Activated CD4-positive, alpha-beta T cell treated with anti-CD3 and anti-CD28 coated beads, Interleukin-2, amount 50 U/mL, for 4 hours (primary cell): ENCODE results near the gene TMCO1.
A peak's percentile ranks its signal among the peaks of the same experiment; 100 is the strongest.
"Not testable (repeated sequence)": the region's sequence is repeated elsewhere in the genome, so short reads cannot be mapped to it uniquely, and the experiment has no call there.

Source experiments
- DNase-seq, 2 experiments: peaks; one replicate each; pipeline ENCODE4 v3.0.0-alpha.2; 2020

The TMCO1 gene

DNA sequence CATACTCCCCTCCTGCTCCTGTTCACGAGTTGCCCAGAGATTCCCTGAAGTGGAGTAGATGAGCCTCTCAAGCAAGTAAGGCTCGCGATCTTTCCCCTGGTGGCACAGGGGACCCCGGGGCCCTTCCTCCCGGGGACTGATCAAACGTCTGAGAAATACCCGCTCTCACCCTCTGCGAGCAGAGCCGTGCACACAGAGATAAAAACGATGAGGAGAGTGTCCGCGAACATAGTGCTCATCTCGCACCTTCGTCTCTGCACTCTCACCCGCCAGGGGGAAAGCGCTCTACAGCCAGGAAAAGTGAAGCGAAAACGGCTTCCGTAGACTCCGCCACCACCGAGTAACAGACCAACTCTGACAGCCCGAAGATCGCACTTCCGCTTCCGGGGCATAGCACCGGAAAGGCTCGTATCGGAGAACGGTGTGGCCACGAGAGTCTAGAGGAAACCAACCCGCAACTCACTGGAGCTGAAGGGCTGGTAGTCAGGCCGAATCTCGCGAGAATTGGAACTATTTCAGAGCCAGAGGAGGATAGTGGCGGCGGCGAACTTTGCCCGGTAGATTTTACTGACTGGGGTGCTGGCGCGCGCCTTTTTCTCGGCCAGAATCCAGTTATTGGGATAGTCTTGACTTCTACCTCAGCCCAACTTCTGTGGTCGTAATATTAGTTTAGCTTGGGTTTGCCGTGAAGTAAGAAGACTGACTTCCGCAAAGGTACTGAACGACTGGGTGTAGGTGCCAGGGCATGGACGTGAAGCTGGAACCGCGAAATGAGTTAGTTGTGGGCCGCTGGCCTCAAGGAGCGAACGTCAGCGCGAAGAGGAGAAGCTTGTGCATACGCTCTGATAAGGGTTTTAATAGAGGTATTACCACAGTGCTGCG lies at the start of gene TMCO1:
TMCO1 (minus strand) TSS at position 356 of the 882 bp plus-strand sequence; CDS start at position 239, 117 bp downstream.
- peak; percentile 86 to 90 for DNase-seq

DNA sequence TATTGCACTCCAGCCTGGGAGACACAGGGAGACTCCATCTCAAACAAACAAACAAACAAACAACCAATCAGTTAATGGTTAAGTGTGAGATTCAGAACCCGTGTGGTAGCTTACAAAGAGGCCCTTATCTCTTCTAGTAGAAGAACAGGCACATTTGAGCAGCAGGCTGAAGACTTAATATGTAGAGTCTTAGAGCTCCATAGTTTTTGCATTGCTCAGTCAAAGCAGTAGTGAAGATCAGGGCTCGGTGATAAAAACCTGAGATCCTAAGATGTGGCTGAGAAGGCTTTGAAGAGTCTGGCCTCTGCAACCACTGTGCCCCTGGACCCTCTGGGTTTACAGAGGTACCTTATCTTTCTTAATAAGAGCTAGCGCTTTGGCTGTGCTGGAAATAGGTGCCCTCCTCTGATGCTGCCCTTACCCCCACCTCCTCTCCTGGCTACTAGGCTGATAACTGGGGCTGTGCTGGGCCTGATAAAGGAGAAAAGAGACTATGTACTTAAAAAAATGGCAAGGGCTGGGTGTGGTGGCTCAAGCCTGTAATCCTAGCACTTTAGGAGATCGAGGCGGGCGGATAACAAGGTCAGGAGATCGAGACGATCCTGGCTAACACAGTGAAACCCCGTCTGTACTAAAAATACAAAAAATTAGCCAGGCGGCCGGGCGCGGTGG lies 48.3 kb upstream of the TMCO1 start:
- DNase-seq = no peak

- no peak for DNase-seq
Observed at GRCh38 chr1:165816157-165816556, 47.5 kb upstream of the TMCO1 start.

- no peak for DNase-seq
Observed at GRCh38 chr1:165815725-165816124, 47.1 kb upstream of the TMCO1 start.

- no peak for DNase-seq
Observed at GRCh38 chr1:165807613-165808012, 38.9 kb upstream of the TMCO1 start.

GRCh38 chr1:165804513-165804912 lies 35.8 kb upstream of the TMCO1 start:
- not testable (repeated sequence) for DNase-seq

GRCh38 chr1:165799387-165799786 lies 30.7 kb upstream of the TMCO1 start:
- DNase-seq = no peak

DNA sequence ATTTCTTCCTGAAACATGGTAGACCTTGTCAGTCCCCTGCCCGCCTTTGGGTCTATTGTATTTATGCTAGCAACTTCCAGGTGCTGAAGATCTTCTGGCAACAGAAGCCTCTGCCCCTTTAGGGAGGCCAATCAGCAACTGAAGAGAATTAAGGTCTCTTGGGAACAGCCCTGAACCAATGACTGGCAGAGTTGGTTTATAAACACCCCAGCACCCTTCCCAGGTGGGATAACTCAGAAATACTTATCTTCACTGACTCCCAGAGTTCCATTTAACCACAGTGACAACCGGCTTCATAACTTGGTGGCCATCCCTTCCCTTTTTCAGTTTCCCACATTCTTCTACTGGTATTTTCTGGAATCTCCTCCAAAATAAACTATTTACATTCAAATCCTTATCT lies 27.2 kb upstream of the TMCO1 start:
- DNase-seq = no peak

- DNase-seq = no peak
Observed at GRCh38 chr1:165793951-165794350, 25.3 kb upstream of the TMCO1 start.

- no peak for DNase-seq
Observed at GRCh38 chr1:165787741-165788140, 19.1 kb upstream of the TMCO1 start.

- DNase-seq = not testable (repeated sequence)
Observed at GRCh38 chr1:165783519-165783918, 14.9 kb upstream of the TMCO1 start.

DNA sequence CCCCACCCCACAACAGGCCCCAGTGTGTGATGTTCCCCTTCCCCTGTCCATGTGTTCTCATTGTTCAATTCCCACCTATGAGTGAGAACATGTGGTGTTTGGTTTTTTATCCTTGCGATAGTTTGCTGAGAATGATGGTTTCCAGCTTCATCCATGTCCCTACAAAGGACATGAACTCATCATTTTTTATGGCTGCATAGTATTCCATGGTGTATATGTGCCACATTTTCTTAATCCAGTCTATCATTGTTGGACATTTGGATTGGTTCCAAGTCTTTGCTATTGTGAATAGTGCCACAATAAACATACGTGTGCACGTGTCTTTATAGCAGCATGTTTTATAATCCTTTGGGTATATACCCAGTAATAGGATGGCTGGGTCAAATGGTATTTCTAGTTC lies 9.5 kb upstream of the TMCO1 start:
- not testable (repeated sequence) for DNase-seq

GRCh38 chr1:165773324-165773965 lies 4.8 kb upstream of the TMCO1 start:
- no peak for DNase-seq

DNA sequence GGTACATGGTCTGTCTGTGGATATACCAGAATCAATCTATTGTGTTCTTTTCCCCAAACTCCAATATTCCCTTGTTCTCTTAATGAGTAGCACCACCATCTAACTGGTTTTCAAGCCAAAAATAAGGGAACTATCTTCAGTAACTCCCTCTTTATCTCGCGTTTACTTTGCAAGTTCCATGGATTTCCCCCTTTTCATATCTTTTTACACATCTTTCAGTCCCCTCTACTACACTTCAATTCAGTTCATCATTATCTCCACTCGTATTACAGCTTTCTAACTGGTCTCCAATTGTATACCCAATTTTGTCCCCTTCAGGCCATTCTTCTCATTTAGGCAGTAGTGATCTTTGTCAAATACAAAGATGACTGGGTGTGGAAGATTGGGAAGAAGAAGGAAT lies 4.1 kb upstream of the TMCO1 start:
- DNase-seq = no peak

DNA sequence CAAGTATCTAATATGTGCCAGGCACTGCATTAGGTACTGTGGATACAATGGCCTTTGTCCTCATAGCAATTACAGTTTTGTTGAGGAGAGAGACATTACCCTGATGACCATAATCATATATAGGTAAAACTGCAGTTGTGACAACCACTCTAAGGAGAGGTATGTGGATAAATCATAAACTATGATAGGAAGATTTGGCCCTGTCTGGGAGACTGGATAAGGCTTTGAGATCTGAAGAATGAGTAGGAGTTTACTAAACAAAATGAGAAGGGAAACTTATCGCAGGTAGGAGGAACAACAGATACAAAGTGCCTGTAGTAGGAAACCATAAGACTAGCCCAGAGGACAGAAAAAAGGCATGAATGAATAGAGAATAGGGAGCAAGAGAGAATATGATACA lies 4.4 kb downstream of the TMCO1 start:
- no peak for DNase-seq

- DNase-seq = no peak
Observed at GRCh38 chr1:165763442-165763841, 5.2 kb downstream of the TMCO1 start.

- DNase-seq = no peak
Observed at GRCh38 chr1:165762725-165763124, 5.9 kb downstream of the TMCO1 start.

- DNase-seq = no peak
Observed at GRCh38 chr1:165759095-165759494, 9.6 kb downstream of the TMCO1 start.

DNA sequence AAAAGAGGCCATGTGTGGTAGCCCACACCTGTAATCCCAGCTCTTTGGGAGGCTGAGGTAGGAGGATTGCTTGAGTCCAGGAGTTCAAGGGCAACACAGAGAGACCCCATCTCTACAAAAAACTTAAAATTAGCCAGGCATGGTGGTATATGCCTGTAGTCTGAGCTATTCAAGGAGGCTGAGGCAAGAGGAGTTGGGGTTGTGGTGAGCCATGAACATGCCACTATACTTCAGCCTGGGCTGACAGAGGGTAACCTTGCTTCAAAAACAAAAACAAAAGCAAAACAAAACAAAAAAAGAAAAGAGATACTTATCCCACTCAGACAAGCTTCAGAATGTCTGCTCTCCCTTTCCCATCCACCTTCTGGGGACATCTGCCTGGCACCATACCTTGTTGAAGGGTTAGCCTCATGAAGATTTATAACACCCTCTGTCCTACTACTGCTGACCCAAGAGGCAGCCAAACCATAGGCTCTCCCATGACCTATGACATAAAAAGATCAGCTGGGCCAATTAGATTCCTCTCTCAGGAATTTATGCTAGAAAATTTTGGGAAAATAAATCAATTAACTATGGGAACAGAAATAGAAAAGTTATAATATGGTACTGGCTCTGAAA lies 13.2 kb downstream of the TMCO1 start:
- DNase-seq = no peak

GRCh38 chr1:165753934-165754333 lies 14.7 kb downstream of the TMCO1 start:
- no peak for DNase-seq

GRCh38 chr1:165748550-165748949 lies 20.1 kb downstream of the TMCO1 start:
- no peak for DNase-seq

DNA sequence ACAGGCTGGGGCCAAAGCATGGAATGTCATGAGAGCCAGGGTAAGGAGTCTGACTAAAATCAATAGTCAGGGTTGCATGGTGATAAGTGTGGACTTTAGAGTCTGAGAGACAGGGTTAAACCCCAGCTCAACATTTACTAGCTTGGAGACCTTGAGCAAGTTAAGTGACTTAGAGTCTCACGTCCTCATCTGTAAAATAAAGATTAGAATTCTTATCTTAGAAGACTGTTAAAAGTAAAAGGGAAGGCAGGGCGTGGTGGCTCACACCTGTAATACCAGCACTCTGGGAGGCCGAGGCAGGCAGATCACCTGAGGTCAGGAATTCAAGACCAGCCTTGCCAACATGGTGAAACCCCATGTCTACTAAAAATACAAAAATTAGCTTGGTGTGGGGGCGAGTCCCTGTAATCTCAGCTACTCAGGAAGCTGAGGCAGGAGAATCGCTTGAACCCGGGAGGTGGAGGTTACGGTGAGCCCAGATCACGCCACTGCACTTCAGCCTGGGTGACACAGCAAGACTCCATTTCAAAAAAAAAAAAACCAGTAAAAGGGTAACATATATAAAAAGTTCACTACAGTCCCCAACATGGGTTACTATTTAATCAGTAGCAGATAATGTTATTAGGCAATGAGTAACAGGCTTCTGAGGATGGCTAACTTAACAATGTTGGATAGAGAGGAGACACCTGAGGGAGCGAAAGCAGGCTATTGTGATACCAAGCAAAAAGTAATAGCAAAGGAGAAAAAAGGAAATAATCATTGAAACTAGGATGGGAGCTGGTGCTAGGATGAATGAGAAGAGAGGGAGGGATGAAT lies 20.8 kb downstream of the TMCO1 start:
- no peak for DNase-seq
